ENCODE measurements around the gene STK36. TPM values are rescaled to one million over a fixed set of nuclear protein-coding genes. Genes with fewer than 3 reads are reported as not detected.
A peak's percentile ranks its signal among the peaks of the same experiment; 100 is the strongest.

The STK36 gene
- total RNA-seq, 1 donor from 2014 or later, result 20.2 TPM

DNA sequence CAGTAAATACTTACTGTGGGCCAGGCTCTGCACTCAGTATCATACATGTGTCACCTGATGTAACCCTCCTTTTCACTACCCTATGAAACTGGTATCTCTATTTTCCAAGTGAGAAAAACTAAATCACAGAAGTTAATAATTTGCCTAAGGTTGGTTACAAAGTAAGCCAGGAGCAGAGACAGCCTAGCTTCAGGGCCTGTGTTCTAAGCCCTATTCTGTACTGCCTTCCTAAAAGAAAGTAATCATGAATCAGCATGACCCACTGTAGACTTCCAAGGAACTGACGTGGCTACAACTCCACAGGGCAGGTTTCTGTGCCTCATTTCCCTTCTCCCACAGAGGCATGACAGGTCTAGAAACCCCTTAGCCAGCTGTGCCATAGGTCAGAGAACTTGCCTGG is 26.8 kb upstream of the STK36 start:
- Mint-ChIP-seq H3K36me3 (ENCODE audit: low read depth) (peaks cover 57% of the 10 kb centered on the region), H3K27ac (no peak overlapping the region)
- intact Hi-C loops (cut with micrococcal nuclease), result no loop called here

GRCh38 chr2:218648088-218648786 is 23.6 kb upstream of the STK36 start:
- intact Hi-C loops (cut with micrococcal nuclease), result loop anchor here (2.0 kb wide), 1 partner anchor 347 kb away; no protein-coding TSS in a partner anchor
- Mint-ChIP-seq H3K9me3 (no peaks in the 10 kb centered on the region), H3K4me3 (no peak overlapping the region), H3K4me1 (peaks cover 4% of the 10 kb centered on the region), H3K27me3 (no peaks in the 10 kb centered on the region), H3K36me3 (ENCODE audit: low read depth) (peaks cover 64% of the 10 kb centered on the region), H3K27ac (no peak overlapping the region)
- DNase-seq, result peak; percentile 88

More for the DNA sequence above, 26.8 kb upstream of the STK36 start:
- Mint-ChIP-seq H3K27me3 (no peaks in the 10 kb centered on the region), H3K4me1 (peaks cover 4% of the 10 kb centered on the region), H3K4me3 (no peak overlapping the region), H3K9me3 (no peaks in the 10 kb centered on the region)
- no peak for DNase-seq

DNA sequence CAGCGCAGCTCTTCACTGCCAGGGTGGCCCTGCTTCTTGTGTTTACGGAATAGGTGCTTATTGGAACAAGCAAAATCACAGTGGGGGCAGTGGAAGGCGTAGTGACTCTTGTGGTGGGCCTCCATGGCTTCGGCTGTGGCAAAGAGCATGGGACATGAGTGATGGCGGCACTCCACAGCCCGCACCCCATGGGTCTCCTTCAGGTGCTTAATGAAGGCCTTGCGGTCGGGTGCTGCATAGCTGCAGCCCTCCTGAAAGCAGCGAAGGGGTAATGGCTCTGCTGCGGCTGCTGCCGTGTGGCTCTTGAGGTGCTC is 23.1 kb upstream of the STK36 start:
- DNase-seq, result no peak
- Mint-ChIP-seq H3K9me3 (no peaks in the 10 kb centered on the region), H3K36me3 (ENCODE audit: low read depth) (peaks cover 62% of the 10 kb centered on the region), H3K27ac (no peak overlapping the region), H3K4me1 (peaks cover 4% of the 10 kb centered on the region), H3K4me3 (no peak overlapping the region), H3K27me3 (no peaks in the 10 kb centered on the region)
- intact Hi-C loops (cut with micrococcal nuclease), result loop anchor here (2.0 kb wide), 1 partner anchor 348 kb away; no protein-coding TSS in a partner anchor

DNA sequence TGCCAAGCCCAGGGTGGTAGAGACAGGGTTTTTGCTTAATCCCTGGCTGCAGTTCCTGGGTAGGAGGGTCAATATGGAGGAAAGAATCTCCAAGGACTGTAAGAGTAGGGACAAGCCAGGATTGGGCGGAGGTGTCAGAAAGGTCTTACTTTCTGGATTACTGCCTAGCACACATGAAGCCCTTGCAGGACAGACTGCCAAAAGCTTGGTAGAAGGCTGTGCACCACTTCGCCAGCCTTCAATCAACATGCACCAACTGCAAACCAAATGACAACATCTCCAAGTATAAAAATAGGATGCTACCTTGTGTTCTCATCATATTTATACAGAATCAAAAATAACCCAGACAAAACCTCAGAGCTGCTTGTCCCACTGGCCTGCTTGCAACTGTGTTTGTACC is 16.1 kb upstream of the STK36 start:
- H3K27me3 Mint-ChIP-seq, result no peaks in the 10 kb centered on the region
- no peak for DNase-seq
- no peak overlapping the region for H3K27ac Mint-ChIP-seq
- H3K4me3 Mint-ChIP-seq, result no peak overlapping the region
- H3K4me1 Mint-ChIP-seq, result peaks cover 27% of the 10 kb centered on the region
- H3K9me3 Mint-ChIP-seq, result no peaks in the 10 kb centered on the region
- intact Hi-C loops (cut with micrococcal nuclease), result loop anchor here (5.0 kb wide), 3 partner anchors 242 to 732 kb away; partner anchors contain the start of genes DNPEP and NHEJ1
- peaks cover 51% of the 10 kb centered on the region for H3K36me3 Mint-ChIP-seq (ENCODE audit: low read depth)

GRCh38 chr2:218658671-218659257 is 13.1 kb upstream of the STK36 start:
- DNase-seq, result peak; percentile 82
- intact Hi-C loops (cut with micrococcal nuclease), result loop anchor here (1.0 to 5.0 kb wide), 9 partner anchors 13 to 729 kb away; partner anchors contain the start of genes CNOT9, DNPEP, NHEJ1 and TTLL4
- Mint-ChIP-seq H3K27me3 (no peaks in the 10 kb centered on the region), H3K36me3 (ENCODE audit: low read depth) (peaks cover 54% of the 10 kb centered on the region), H3K4me3 (peak overlapping the region; percentile 98), H3K27ac (peak overlapping the region; percentile 95), H3K4me1 (peaks cover 31% of the 10 kb centered on the region), H3K9me3 (no peaks in the 10 kb centered on the region)

GRCh38 chr2:218659258-218659987 is 12.5 kb upstream of the STK36 start, which contains the start of the genes BCS1L and ZNF142:
Gene BCS1L, plus strand, starts transcription at chr2:218659683. Its CDS starts 1,305 bp downstream, at chr2:218660988.
Gene ZNF142, minus strand, starts transcription at chr2:218659623. Its CDS starts 3,194 bp downstream, at chr2:218656429.
- Mint-ChIP-seq H3K4me3 (peak within 1 kb of the TSS; percentile 98), H3K4me1 (peaks cover 31% of the 10 kb centered on the region), H3K27ac (peak within 1 kb of the TSS; percentile 95), H3K36me3 (ENCODE audit: low read depth) (peaks cover 55% of the 10 kb centered on the region), H3K9me3 (no peaks in the 10 kb centered on the region), H3K27me3 (no peaks in the 10 kb centered on the region)
- peak; percentile 98 for DNase-seq
- intact Hi-C loops (cut with micrococcal nuclease), result loop anchor here (1.0 to 5.0 kb wide), 9 partner anchors 12 to 728 kb away; partner anchors contain the start of genes CNOT9, DNPEP, NHEJ1 and TTLL4

GRCh38 chr2:218659988-218660358 is 11.9 kb upstream of the STK36 start:
- H3K27ac Mint-ChIP-seq, result peak overlapping the region; percentile 95
- DNase-seq, result no peak
- peaks cover 31% of the 10 kb centered on the region for H3K4me1 Mint-ChIP-seq
- H3K27me3 Mint-ChIP-seq, result no peaks in the 10 kb centered on the region
- H3K36me3 Mint-ChIP-seq (ENCODE audit: low read depth), result peaks cover 55% of the 10 kb centered on the region
- intact Hi-C loops (cut with micrococcal nuclease), result loop anchor here (1.0 to 5.0 kb wide), 9 partner anchors 11 to 727 kb away; partner anchors contain the start of genes CNOT9, DNPEP, NHEJ1 and TTLL4
- H3K9me3 Mint-ChIP-seq, result no peaks in the 10 kb centered on the region
- peak overlapping the region; percentile 98 for H3K4me3 Mint-ChIP-seq

- Mint-ChIP-seq H3K4me1 (peaks cover 25% of the 10 kb centered on the region), H3K36me3 (ENCODE audit: low read depth) (peaks cover 60% of the 10 kb centered on the region), H3K27me3 (no peaks in the 10 kb centered on the region), H3K4me3 (no peak overlapping the region), H3K27ac (no peak overlapping the region), H3K9me3 (no peaks in the 10 kb centered on the region)
- intact Hi-C loops (cut with micrococcal nuclease), result no loop called here
- no peak for DNase-seq
Observed at GRCh38 chr2:218662377-218662776, 9.5 kb upstream of the STK36 start.

DNA sequence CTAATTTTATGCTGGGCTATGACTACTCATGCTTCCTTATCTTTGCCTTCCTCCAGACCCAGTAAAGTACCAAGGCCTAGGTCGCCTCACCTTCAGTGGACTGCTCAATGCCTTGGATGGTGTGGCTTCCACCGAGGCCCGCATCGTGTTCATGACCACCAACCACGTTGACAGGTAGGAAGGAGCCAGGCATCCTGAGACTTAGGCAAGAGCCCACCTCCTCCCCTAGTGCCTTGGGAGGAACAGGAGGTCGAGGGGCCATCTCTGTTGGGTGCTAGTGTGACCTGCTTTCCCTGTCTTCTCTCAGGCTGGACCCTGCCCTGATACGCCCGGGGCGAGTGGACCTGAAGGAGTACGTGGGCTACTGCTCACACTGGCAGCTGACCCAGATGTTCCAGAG is 9.1 kb upstream of the STK36 start:
- no peak for DNase-seq
- no peaks in the 10 kb centered on the region for H3K9me3 Mint-ChIP-seq
- H3K4me3 Mint-ChIP-seq, result no peak overlapping the region
- H3K27ac Mint-ChIP-seq, result no peak overlapping the region
- H3K4me1 Mint-ChIP-seq, result peaks cover 21% of the 10 kb centered on the region
- intact Hi-C loops (cut with micrococcal nuclease), result no loop called here
- no peaks in the 10 kb centered on the region for H3K27me3 Mint-ChIP-seq
- peaks cover 59% of the 10 kb centered on the region for H3K36me3 Mint-ChIP-seq (ENCODE audit: low read depth)

DNA sequence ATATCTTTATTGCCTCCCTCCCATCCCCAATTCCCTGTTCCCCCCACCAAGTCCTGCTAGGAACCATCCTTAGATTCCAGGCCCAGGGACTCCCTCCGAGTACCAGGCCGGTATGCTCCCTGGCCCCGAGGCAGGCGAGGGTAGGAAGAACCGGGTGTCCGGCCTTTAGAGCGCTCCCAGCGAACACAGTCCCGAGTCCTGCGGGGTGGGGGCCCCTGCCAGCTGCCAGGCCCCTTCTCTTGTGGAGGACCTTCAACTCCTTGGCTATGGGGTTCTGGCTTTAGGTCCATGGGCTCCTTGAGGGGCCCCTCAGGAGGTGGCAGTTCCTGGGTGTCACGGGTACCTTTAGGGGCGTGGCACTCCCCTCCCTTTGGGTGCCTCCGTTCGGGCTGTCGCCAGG is 8.0 kb upstream of the STK36 start:
- no peak for DNase-seq
- Mint-ChIP-seq H3K9me3 (no peaks in the 10 kb centered on the region), H3K4me1 (peaks cover 13% of the 10 kb centered on the region), H3K27me3 (no peaks in the 10 kb centered on the region), H3K4me3 (no peak overlapping the region), H3K27ac (no peak overlapping the region), H3K36me3 (ENCODE audit: low read depth) (peaks cover 55% of the 10 kb centered on the region)
- intact Hi-C loops (cut with micrococcal nuclease), result no loop called here

GRCh38 chr2:218664653-218665052 is 7.2 kb upstream of the STK36 start:
- Mint-ChIP-seq H3K27ac (no peak overlapping the region), H3K4me3 (no peak overlapping the region), H3K9me3 (no peaks in the 10 kb centered on the region), H3K27me3 (no peaks in the 10 kb centered on the region), H3K36me3 (ENCODE audit: low read depth) (peaks cover 50% of the 10 kb centered on the region), H3K4me1 (peaks cover 13% of the 10 kb centered on the region)
- DNase-seq, result no peak
- intact Hi-C loops (cut with micrococcal nuclease), result no loop called here

DNA sequence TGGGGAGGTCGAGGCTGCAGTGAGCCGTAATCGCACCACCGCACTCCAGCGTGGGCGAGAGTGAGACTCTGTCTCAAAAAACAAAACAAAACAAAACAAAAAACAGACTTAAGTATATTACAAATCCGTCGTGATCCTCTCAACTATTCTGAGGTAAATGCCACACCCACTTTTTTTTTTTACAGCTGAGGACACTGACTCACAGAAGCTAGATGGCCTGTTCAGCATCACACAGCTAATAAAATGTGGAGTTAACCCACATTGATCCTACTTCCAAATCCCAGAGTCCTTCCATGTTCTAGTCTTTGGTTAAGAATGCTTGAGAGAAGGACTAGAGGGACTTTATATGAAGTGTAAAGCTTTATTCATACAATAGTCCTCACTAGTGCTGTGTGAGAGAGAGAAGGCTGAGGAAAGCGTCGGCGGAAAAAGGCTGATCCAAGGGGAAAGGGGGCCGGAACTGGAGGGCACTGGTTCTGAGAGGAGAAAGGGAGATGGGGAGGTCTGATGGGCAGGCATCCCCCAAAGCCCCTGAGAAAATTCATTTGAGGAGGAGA is 711 bp upstream of the STK36 start:
- H3K36me3 Mint-ChIP-seq (ENCODE audit: low read depth), result peaks cover 11% of the 10 kb centered on the region
- peak overlapping the region; percentile 97 for H3K4me3 Mint-ChIP-seq
- intact Hi-C loops (cut with micrococcal nuclease), result loop anchor here (1.0 to 5.0 kb wide), 5 partner anchors 12 to 274 kb away; partner anchors contain the start of genes BCS1L, CNOT9, CTDSP1 and USP37

GRCh38 chr2:218679119-218679518 is 7.2 kb downstream of the STK36 start:
- DNase-seq, result no peak
- H3K4me1 Mint-ChIP-seq, result peaks cover 2% of the 10 kb centered on the region
- H3K9me3 Mint-ChIP-seq, result no peaks in the 10 kb centered on the region
- no peaks in the 10 kb centered on the region for H3K27me3 Mint-ChIP-seq
- H3K4me3 Mint-ChIP-seq, result no peak overlapping the region
- no peak overlapping the region for H3K27ac Mint-ChIP-seq
- intact Hi-C loops (cut with micrococcal nuclease), result no loop called here
- peaks cover 5% of the 10 kb centered on the region for H3K36me3 Mint-ChIP-seq (ENCODE audit: low read depth)

More for the DNA sequence above, 711 bp upstream of the STK36 start:
- Mint-ChIP-seq H3K27me3 (no peaks in the 10 kb centered on the region), H3K4me1 (peaks cover 20% of the 10 kb centered on the region), H3K27ac (peak overlapping the region; percentile 94), H3K9me3 (no peaks in the 10 kb centered on the region)
- no peak for DNase-seq

Measured in activated CD4-positive, alpha-beta T cell treated with anti-CD3 and anti-CD28 coated beads, Interleukin-2, amount 10 ng/mL, durations not matched to agents 24 days and 14 days (primary cell).